HEK293 (cell line): ENCODE measurements around the gene FAM240A.

Experiments used
- CTCF ChIA-PET: fragments of 350-600 bp; formaldehyde crosslinking; extraction: SDS; loops from one replicate; lab custom pipeline; 2021; ENCODE audit warnings: antibody characterized with exemption; lab: Yijun Ruan, JAX
- POLR2A ChIA-PET: fragments of 300-600 bp; formaldehyde crosslinking; extraction: SDS; loops from one replicate; lab custom pipeline; 2020; ENCODE audit warnings: antibody characterized with exemption, inconsistent platforms; lab: Yijun Ruan, JAX
- H3K27ac ChIP-seq: fragments of 200-500 bp; sonication (Bioruptor generic); 2 replicates; pipeline ENCODE4 v1.5.1; 2014; ENCODE audit warnings: low read depth, low read length, control low read depth, inconsistent platforms; ENCODE audit errors: extremely low read depth
- H3K36me3 ChIP-seq, 2 experiments: fragments of 200-500 bp in 1 of 2; sonication (Bioruptor generic) in 1 of 2; 1 replicate in 1 of 2; 2 replicates in 1 of 2; pipeline ENCODE4 v1.5.1; 2014 to 2017; ENCODE audit warnings: inconsistent platforms in 2 of 2, low read length in 2 of 2; ENCODE audit not compliant: control insufficient read depth in 2 of 2, insufficient read depth in 1 of 2
- H3K4me1 ChIP-seq: fragments of 200-500 bp; sonication (Bioruptor generic); 2 replicates; pipeline ENCODE4 v1.5.1; 2014; ENCODE audit warnings: mild to moderate bottlenecking, low read length, inconsistent platforms; ENCODE audit not compliant: control insufficient read depth, insufficient read depth
- H3K4me3 ChIP-seq: 2 replicates; pipeline ENCODE4 v1.5.1; 2011; ENCODE audit warnings: low read depth, mild to moderate bottlenecking, control low read depth, low read length, moderate library complexity
- H3K9me3 ChIP-seq: fragments of 200-500 bp; sonication (Bioruptor generic); 2 replicates; pipeline ENCODE4 v1.5.1; 2014; ENCODE audit warnings: low read depth, low read length, inconsistent platforms; ENCODE audit not compliant: control insufficient read depth, insufficient read depth
- HOXA7 ChIP-seq: sonication (generic); formaldehyde crosslinking; IDR thresholded peaks from 2 replicates; pipeline ENCODE4 v1.8.1; 2022; ENCODE audit warnings: missing genetic modification reagents, borderline replicate concordance
- KLF7 ChIP-seq: fragments of 450-650 bp; formaldehyde crosslinking; IDR thresholded peaks from 2 replicates; pipeline ENCODE4 v1.5.1; 2016; ENCODE audit warnings: missing biosample characterization, missing genetic modification characterization, borderline replicate concordance
- OSR2 ChIP-seq: fragments of 450-650 bp; formaldehyde crosslinking; IDR thresholded peaks from 2 replicates; pipeline ENCODE4 v1.5.1; 2016; ENCODE audit warnings: missing biosample characterization, missing genetic modification characterization
- YY1 ChIP-seq: fragments of 450-650 bp; formaldehyde crosslinking; IDR thresholded peaks from 2 replicates; pipeline ENCODE4 v1.5.1; 2018; ENCODE audit warnings: missing biosample characterization, missing genetic modification characterization
- ZFP41 ChIP-seq: fragments of 450-650 bp; formaldehyde crosslinking; IDR thresholded peaks from 2 replicates; pipeline ENCODE4 v1.5.1; 2016; ENCODE audit warnings: missing biosample characterization, missing genetic modification characterization, borderline replicate concordance
- ZNF157 ChIP-seq: fragments of 450-650 bp; formaldehyde crosslinking; IDR thresholded peaks from 2 replicates; pipeline ENCODE4 v1.5.1; 2016; ENCODE audit warnings: missing biosample characterization, missing genetic modification characterization
- ZNF239 ChIP-seq: fragments of 450-650 bp; formaldehyde crosslinking; IDR thresholded peaks from 2 replicates; pipeline ENCODE4 v1.5.1; 2016; ENCODE audit warnings: missing biosample characterization, missing genetic modification characterization
- ZNF433 ChIP-seq: fragments of 450-650 bp; formaldehyde crosslinking; IDR thresholded peaks from 2 replicates; pipeline ENCODE4 v1.5.1; 2016; ENCODE audit warnings: missing biosample characterization, missing genetic modification characterization, low read depth
- ZNF571 ChIP-seq: fragments of 450-650 bp; formaldehyde crosslinking; IDR thresholded peaks from 2 replicates; pipeline ENCODE4 v1.5.0; 2017; ENCODE audit warnings: missing biosample characterization, missing genetic modification characterization
- ZNF776 ChIP-seq: fragments of 450-650 bp; formaldehyde crosslinking; IDR thresholded peaks from 2 replicates; pipeline ENCODE4 v1.5.0; 2017; ENCODE audit warnings: missing biosample characterization, missing genetic modification characterization, borderline replicate concordance
- ZSCAN30 ChIP-seq: fragments of 450-650 bp; IDR thresholded peaks from 2 replicates; pipeline ENCODE4 v1.5.1; 2018; ENCODE audit warnings: missing biosample characterization, mild to moderate bottlenecking, missing genetic modification characterization, moderate library complexity
- TF ChIP-seq, protein P1 (sequence below): fragments of 450-650 bp; formaldehyde crosslinking; IDR thresholded peaks from 2 replicates; pipeline ENCODE4 v1.5.1; 2016; ENCODE audit warnings: missing biosample characterization, missing genetic modification characterization, borderline replicate concordance
- TF ChIP-seq, protein P2 (sequence below): fragments of 450-650 bp; formaldehyde crosslinking; IDR thresholded peaks from 2 replicates; pipeline ENCODE4 v1.5.0; 2017; ENCODE audit warnings: missing biosample characterization, missing genetic modification characterization, borderline replicate concordance
- TF ChIP-seq, protein P3 (sequence below): fragments of 450-650 bp; formaldehyde crosslinking; IDR thresholded peaks from 2 replicates; pipeline ENCODE4 v1.5.1; 2016; ENCODE audit warnings: missing biosample characterization, missing genetic modification characterization
- TF ChIP-seq, protein P4 (sequence below): fragments of 450-650 bp; formaldehyde crosslinking; IDR thresholded peaks from 2 replicates; pipeline ENCODE4 v1.5.1; 2017; ENCODE audit warnings: missing biosample characterization, missing genetic modification characterization

FAM240A gene

DNA sequence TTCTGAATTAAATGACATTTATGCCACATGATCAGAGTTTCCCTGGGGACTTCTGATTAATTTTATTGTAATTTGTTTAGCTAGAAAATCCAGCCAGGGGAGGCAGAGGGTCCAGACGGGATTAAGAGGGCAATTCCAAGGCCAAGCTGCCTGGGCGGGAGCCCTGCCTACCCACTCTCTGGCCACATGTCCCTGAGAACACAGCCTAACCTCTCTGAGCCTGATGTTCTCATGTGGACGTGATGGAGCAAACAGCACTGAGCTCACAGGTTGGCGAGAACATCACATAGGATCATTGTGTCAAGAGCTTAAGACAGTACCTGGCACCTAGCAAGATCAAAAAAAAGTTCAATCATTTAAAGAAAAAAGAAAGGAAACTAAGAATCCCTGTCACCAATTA, 47.2 kb upstream of the FAM240A start:
- H3K9me3 ChIP-seq = no peaks in the 10 kb centered on the region
- H3K4me3 ChIP-seq = no peak overlapping the region
- H3K4me1 ChIP-seq = no peaks in the 10 kb centered on the region; the same call in 1 of the 2 replicates
- no peak overlapping the region for H3K27ac ChIP-seq
- H3K36me3 ChIP-seq = no peaks in the 10 kb centered on the region
- TF ChIP-seq ZNF157 (tag by site-specific recombination) = no peak
- TF ChIP-seq, protein P1, sequence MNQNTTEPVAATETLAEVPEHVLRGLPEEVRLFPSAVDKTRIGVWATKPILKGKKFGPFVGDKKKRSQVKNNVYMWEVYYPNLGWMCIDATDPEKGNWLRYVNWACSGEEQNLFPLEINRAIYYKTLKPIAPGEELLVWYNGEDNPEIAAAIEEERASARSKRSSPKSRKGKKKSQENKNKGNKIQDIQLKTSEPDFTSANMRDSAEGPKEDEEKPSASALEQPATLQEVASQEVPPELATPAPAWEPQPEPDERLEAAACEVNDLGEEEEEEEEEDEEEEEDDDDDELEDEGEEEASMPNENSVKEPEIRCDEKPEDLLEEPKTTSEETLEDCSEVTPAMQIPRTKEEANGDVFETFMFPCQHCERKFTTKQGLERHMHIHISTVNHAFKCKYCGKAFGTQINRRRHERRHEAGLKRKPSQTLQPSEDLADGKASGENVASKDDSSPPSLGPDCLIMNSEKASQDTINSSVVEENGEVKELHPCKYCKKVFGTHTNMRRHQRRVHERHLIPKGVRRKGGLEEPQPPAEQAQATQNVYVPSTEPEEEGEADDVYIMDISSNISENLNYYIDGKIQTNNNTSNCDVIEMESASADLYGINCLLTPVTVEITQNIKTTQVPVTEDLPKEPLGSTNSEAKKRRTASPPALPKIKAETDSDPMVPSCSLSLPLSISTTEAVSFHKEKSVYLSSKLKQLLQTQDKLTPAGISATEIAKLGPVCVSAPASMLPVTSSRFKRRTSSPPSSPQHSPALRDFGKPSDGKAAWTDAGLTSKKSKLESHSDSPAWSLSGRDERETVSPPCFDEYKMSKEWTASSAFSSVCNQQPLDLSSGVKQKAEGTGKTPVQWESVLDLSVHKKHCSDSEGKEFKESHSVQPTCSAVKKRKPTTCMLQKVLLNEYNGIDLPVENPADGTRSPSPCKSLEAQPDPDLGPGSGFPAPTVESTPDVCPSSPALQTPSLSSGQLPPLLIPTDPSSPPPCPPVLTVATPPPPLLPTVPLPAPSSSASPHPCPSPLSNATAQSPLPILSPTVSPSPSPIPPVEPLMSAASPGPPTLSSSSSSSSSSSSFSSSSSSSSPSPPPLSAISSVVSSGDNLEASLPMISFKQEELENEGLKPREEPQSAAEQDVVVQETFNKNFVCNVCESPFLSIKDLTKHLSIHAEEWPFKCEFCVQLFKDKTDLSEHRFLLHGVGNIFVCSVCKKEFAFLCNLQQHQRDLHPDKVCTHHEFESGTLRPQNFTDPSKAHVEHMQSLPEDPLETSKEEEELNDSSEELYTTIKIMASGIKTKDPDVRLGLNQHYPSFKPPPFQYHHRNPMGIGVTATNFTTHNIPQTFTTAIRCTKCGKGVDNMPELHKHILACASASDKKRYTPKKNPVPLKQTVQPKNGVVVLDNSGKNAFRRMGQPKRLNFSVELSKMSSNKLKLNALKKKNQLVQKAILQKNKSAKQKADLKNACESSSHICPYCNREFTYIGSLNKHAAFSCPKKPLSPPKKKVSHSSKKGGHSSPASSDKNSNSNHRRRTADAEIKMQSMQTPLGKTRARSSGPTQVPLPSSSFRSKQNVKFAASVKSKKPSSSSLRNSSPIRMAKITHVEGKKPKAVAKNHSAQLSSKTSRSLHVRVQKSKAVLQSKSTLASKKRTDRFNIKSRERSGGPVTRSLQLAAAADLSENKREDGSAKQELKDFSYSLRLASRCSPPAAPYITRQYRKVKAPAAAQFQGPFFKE (tag by site-specific recombination) = no peak
- no peak for TF ChIP-seq ZNF433 (tag by site-specific recombination)
- TF ChIP-seq ZFP41 (tag by site-specific recombination) = no peak
- TF ChIP-seq HOXA7 (CRISPR knock-in tag) = no peak
- TF ChIP-seq, protein P2, sequence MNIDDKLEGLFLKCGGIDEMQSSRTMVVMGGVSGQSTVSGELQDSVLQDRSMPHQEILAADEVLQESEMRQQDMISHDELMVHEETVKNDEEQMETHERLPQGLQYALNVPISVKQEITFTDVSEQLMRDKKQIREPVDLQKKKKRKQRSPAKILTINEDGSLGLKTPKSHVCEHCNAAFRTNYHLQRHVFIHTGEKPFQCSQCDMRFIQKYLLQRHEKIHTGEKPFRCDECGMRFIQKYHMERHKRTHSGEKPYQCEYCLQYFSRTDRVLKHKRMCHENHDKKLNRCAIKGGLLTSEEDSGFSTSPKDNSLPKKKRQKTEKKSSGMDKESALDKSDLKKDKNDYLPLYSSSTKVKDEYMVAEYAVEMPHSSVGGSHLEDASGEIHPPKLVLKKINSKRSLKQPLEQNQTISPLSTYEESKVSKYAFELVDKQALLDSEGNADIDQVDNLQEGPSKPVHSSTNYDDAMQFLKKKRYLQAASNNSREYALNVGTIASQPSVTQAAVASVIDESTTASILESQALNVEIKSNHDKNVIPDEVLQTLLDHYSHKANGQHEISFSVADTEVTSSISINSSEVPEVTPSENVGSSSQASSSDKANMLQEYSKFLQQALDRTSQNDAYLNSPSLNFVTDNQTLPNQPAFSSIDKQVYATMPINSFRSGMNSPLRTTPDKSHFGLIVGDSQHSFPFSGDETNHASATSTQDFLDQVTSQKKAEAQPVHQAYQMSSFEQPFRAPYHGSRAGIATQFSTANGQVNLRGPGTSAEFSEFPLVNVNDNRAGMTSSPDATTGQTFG = no peak
- no peak for TF ChIP-seq ZNF571 (tag by site-specific recombination)
- no peak for TF ChIP-seq YY1 (tag by site-specific recombination)
- TF ChIP-seq, protein P3, sequence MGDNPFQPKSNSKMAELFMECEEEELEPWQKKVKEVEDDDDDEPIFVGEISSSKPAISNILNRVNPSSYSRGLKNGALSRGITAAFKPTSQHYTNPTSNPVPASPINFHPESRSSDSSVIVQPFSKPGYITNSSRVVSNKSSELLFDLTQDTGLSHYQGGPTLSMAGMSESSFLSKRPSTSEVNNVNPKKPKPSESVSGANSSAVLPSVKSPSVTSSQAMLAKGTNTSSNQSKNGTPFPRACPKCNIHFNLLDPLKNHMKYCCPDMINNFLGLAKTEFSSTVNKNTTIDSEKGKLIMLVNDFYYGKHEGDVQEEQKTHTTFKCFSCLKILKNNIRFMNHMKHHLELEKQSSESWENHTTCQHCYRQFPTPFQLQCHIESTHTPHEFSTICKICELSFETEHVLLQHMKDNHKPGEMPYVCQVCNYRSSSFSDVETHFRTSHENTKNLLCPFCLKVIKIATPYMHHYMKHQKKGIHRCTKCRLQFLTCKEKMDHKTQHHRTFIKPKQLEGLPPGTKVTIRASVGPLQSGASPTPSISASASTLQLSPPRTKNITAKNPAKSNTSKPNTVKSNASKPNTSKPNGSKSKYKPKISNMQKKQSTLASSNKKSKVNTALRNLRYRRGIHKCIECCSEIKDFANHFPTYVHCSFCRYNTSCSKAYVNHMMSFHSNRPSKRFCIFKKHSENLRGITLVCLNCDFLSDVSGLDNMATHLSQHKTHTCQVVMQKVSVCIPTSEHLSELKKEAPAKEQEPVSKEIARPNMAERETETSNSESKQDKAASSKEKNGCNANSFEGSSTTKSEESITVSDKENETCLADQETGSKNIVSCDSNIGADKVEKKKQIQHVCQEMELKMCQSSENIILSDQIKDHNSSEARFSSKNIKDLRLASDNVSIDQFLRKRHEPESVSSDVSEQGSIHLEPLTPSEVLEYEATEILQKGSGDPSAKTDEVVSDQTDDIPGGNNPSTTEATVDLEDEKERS (tag by site-specific recombination) = no peak
- no peak for TF ChIP-seq OSR2
- no peak for TF ChIP-seq ZSCAN30 (tag by site-specific recombination)
- TF ChIP-seq ZNF776 (tag by site-specific recombination) = no peak
- no peak for TF ChIP-seq ZNF239
- POLR2A ChIA-PET = no interaction called here
- CTCF ChIA-PET = interaction anchor here (0.6 to 1.0 kb wide), 3 partner anchors 26 to 75 kb away, joined by 3 to 7 read pairs (median 4); no protein-coding TSS in a partner anchor

DNA sequence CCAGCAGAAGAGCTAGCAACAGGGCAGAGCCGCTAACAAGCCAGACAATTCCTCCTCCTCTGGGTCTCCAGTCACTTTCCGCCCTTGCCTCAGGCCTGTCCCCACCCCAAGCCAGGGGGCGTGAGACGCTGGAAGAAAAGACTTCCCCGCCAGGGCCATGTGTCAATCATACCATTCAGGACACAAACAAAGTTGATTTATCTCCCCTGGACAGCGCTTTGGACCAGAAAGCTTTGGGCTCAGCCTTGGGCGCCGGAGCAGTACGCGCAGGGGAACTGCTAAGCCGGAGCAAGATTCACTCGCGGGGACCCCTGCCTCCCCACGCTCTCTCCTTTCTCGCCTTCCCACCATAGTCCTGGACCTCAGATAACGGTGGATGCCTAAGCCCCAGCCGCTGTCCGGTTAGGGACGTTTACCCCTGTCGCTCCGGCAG, 46.7 kb upstream of the FAM240A start:
- Histone ChIP-seq H3K4me3 (peak overlapping the region; percentile 22), H3K27ac (no peak overlapping the region), H3K4me1 (no peaks in the 10 kb centered on the region; the same call in 1 of the 2 replicates)
- TF ChIP-seq, protein P4, sequence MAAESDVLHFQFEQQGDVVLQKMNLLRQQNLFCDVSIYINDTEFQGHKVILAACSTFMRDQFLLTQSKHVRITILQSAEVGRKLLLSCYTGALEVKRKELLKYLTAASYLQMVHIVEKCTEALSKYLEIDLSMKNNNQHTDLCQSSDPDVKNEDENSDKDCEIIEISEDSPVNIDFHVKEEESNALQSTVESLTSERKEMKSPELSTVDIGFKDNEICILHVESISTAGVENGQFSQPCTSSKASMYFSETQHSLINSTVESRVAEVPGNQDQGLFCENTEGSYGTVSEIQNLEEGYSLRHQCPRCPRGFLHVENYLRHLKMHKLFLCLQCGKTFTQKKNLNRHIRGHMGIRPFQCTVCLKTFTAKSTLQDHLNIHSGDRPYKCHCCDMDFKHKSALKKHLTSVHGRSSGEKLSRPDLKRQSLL (tag by site-specific recombination) = 0 out of 2 replicates have a peak, but pooled peaks have one; percentile 33
- no peak for TF ChIP-seq KLF7 (tag by site-specific recombination)
- TF ChIP-seq, all 188 proteins: peak for 1
- Histone ChIP-seq H3K9me3 (no peaks in the 10 kb centered on the region), H3K36me3 (no peaks in the 10 kb centered on the region)
- CTCF ChIA-PET = interaction anchor here (0.9 to 1.0 kb wide), 2 partner anchors 70 to 76 kb away, joined by 4 to 7 read pairs; no protein-coding TSS in a partner anchor
- POLR2A ChIA-PET = no interaction called here
